GM21737 (cell line): ENCODE data around the gene SPRN.
"Not testable (repeated sequence)": the region's sequence is repeated elsewhere in the genome, so short reads cannot be mapped to it uniquely, and the experiment has no call there.

Experiments used
- ATAC-seq: cut with Tn5 transposase; IDR thresholded peaks from one replicate; pipeline ENCODE4 v1.9.1; 2021; ENCODE audit warnings: mild to moderate bottlenecking, moderate library complexity; ENCODE audit not compliant: unreplicated experiment

SPRN gene

GRCh38 chr10:133440633-133441285, 16.3 kb upstream of the SPRN start:
- ATAC-seq, result no peak

- ATAC-seq, result no peak
Measured at GRCh38 chr10:133439517-133440461, 15.4 kb upstream of the SPRN start.

- ATAC-seq, result no peak
Measured at GRCh38 chr10:133438711-133439273, 14.4 kb upstream of the SPRN start.

GRCh38 chr10:133432789-133433188, 8.4 kb upstream of the SPRN start:
- not testable (repeated sequence) for ATAC-seq

- ATAC-seq, result not testable (repeated sequence)
Measured at GRCh38 chr10:133431888-133432613, 7.6 kb upstream of the SPRN start.

- not testable (repeated sequence) for ATAC-seq
Measured at GRCh38 chr10:133429571-133429970, 5.1 kb upstream of the SPRN start.

GRCh38 chr10:133424102-133424501, 323 bp downstream of the SPRN start:
- not testable (repeated sequence) for ATAC-seq

- ATAC-seq, result no peak
Measured at GRCh38 chr10:133422807-133423771, 1.3 kb downstream of the SPRN start.

- ATAC-seq, result no peak
Measured at GRCh38 chr10:133422223-133422806, 2.1 kb downstream of the SPRN start.

- no peak for ATAC-seq
Measured at GRCh38 chr10:133421336-133422222, 2.8 kb downstream of the SPRN start.

GRCh38 chr10:133420579-133420978, 3.8 kb downstream of the SPRN start:
- ATAC-seq, result no peak

- ATAC-seq, result no peak
Measured at GRCh38 chr10:133420028-133420427, 4.4 kb downstream of the SPRN start.

GRCh38 chr10:133419211-133419950, 5.0 kb downstream of the SPRN start:
- ATAC-seq, result no peak

- ATAC-seq, result no peak
Measured at GRCh38 chr10:133418289-133418993, 6.0 kb downstream of the SPRN start.

GRCh38 chr10:133415752-133416151, 8.7 kb downstream of the SPRN start:
- no peak for ATAC-seq

- not testable (repeated sequence) for ATAC-seq
Measured at GRCh38 chr10:133414401-133414800, 10.0 kb downstream of the SPRN start.

GRCh38 chr10:133412381-133412711, 12.1 kb downstream of the SPRN start:
- no peak for ATAC-seq
